CD4-positive, alpha-beta T cell treated with Interferon gamma for 1 hour (primary cell): ENCODE measurements around the gene CFAP77.

Source experiments
- DNase-seq: peaks from one replicate; pipeline ENCODE4 v3.0.0-alpha.2; 2020

CFAP77 gene

DNA sequence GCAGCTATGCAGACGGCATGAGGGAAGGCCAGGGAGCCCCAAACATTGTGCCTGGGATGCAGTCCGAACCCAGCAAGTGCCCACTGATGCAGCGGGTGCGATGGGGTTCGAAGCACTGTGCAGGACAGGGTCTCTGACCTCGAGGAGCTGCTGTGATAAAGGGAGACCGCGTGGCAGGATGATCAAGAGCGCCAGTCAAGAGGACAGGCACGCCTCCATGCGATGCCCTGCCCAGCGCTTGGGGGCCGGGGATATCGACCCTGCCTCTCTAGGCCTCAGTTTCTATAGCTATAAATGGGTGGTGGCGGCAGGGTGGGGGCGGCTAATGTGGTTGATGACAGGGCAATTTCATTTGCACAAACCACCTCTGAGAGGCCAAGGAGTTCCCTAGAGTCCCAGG is 87.7 kb downstream of the CFAP77 start:
- DNase-seq = no peak

DNA sequence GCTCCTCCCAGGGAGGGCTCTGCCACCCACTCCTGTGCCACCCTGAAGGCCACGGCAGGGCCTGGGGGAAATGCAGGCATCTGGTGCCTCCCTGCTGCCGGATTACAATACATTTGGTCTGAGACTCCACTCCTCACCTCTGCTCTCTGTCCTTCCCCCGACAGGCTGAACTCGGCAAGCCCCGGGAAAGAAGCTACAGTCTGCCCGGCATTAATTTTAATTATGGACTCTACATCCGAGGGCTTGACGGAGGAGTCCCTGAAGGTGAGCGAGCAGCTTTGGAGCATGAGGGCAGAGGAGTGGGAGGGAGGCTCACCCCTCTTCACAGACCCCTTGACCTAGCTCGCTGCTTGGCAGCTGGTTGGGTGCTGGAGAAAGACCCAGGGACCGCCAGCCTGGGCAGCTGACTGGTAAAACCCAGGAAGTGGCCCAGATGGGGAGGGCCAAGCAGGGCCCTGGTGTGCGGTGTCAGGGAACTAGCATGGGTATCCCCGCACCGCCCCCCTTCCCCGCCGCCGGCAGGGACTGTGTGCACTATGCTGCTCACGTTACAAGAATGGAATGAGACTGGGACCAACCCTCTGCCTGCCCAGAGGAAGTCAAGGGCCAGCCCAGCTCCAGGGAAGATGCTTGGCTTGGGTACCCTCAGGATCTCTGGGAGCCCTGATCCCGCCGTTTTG is 88.7 kb downstream of the CFAP77 start:
- no peak for DNase-seq

DNA sequence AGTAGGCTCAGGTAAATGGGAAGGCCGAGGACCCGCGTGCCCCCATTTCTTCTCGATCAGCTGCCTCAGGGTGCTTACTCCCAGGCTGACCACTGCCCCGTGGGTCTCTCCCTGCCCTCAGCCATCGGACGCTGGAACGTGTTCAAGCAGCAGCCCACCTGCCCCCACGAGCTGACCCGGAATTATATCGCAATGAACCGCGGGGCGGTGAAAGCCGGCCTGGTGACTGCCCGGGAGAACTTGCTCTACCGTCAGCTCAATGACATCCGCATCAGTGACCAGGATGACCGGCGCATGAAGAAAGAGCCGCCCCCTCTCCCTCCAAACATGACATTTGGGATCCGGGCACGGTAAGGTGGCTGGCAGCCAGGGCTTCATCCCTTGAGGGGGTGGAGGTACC is 89.2 kb downstream of the CFAP77 start:
- DNase-seq = no peak

DNA sequence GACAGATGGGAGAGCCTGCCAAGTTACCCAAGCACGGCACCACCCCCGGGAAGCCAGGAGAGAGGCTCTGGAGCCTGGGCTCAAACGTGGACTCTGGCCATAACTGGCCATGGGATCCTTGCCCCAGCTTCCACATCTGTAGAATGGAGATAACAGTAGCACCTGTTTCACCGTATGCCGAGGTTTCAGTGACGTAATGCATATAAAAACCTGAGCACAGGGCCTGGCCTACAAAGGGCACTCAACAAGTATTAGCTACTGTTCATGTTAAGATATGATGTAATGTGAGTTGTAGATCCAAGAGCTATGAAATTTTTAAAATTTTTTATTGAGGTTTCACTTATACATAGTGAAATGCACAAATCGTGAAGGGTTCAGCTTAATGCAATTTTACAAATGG is 90.2 kb downstream of the CFAP77 start:
- DNase-seq = no peak

DNA sequence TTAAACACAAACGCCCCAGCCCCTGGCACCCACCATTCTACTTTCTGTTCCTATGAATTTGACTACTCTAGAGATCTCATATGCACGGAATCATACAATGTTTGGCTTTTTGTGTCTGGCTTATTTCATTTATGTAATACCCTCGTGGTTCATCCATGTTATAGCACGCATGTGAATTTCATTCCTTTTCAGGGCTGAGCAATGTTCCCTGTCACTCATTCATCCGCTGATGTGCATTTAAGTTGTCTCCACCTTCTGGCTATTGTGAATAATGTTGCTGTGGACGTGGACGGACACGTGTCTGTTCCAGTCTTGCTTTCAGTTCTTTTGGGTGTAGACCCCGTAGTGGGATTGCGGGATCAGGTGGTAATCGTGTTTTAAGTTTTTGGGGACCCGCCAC is 92.5 kb downstream of the CFAP77 start:
- DNase-seq = no peak

DNA sequence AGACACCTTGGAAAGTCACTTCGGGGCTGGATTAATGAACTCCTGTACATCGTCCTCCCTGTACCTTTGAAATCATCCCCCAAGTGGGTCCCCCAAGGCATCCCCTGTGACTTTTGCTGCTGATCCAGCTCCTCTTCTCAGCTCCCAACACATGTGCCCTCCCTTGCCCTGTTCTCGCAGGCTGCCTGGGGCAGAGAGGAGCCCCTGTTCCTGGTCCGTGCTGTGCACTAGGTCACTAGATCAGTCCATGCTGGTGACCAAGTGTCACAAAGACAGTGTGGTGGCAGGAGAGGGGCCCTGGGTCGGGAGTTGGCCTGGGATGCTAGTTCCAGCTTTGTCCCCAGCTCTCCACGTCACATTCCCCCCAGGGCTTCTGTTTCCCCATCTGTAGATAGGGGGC is 93.1 kb downstream of the CFAP77 start:
- no peak for DNase-seq

DNA sequence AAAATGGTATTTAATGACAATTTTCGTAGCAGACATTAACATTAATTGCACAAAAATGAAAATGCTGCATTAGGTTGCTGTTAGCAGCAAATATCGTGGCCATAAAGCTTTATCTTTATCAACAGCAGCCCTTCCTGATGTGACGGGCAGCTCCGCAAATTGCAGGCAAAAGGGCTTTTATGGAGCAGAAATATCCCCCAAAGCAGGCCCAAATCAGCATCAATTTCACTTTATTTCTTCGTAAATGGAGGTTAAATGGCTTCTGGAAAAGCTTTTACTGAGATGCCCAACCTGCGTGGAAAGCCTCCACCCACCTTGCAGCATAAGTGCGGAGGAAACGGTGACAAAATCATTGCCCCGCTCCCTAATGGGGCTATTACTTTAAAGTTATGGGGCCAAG is 94.5 kb downstream of the CFAP77 start:
- DNase-seq = no peak

DNA sequence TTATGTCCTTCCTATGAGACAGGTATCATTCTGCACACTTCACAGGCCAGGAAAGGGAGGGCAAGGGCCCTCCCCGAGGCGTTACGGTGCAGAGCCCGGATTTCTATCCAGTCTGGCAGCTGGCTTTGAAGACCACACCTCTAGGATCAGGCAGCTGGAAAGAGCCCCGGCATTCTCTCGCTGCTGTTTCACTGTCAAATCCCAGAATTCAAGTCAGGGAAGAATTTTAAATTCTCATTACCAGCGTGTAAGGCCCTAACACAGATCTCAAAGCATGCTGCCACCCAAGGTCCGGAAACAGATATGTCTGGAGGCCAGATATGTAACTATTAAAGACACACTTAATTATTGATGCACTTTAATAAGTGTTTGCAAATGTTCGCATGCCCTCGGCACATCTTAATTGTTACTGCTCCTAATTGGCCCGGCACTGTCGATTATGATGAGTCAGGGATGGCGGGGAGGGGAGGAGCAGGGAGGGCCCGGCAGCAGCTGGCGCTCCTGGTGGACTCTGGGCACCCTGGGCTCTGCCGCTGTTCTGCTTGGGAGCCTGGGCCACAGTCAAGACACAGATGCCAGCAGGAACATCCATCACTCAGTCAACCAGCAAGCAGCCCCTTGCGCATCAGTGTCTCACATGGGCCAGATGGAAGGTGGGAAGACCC is 96.1 kb downstream of the CFAP77 start:
- no peak for DNase-seq

DNA sequence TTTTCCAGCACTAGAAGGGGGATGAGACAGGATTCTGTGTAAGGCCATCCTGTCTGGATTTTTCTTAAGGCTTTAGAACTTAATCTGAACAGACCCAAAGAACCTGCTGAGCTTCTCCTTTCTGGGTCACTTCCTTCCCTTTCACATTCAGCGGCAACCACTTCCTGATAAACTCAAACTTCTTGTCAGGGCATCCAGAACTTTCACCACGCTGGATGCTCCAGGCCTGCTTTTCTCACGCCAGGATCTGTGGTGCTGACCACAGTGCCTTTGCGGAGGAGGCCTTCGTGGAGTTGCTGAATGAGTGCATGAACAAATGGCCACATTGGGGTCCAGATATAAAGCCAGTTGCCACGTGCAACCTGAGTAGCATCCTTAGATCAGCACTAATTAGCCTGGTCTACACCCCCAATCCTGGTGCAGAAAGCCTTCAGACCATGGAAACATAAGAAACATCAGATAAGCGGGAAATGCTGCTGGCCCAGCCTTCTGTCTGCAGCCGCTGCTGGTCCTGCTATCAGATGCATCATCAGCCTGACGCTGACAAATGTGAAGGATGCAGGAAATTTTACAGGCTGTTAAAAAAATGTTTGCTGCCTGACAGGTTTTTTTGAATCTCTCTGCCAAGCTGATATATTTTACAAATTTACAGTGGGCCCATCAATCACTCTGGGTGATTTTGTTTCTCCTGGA is 97.1 kb downstream of the CFAP77 start:
- DNase-seq = no peak

DNA sequence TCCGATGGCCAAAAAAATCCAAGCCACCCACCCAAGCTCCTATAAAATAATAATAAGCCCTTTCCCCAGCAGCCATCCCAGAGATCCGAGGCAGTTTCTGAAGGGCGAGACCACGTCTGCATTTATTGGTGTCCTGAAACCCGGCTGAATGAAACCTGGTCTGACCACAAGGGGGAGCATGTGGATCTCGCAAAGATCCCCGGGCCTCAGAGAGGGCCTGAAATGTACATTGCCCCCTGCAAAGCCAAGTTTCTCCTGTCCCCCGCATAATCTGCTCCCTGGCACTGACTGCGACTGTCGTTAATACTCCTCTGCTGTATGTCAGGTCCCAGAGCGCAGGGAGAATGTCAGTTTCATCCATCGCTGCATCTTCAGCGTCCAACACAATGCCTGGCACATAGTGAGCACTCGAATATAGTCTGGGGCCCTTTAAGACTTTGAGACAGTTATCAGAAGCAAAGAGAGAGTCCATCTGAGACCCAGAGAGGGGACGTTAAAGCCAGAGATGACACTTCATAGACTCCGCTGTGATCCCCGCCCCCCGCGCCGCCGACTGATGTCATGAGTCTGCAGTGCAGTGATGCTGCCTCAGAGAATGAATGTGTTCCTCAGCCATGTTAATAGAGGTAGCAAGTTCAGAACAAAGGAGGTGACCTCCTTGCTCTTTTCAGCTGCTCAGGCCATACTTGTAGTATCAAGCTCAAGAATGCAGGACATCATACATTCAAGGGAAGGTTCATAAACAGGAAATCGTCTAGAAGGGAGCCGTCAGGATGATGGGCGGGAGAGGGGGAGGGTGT is 97.9 kb downstream of the CFAP77 start:
- peak; percentile 48 for DNase-seq

DNA sequence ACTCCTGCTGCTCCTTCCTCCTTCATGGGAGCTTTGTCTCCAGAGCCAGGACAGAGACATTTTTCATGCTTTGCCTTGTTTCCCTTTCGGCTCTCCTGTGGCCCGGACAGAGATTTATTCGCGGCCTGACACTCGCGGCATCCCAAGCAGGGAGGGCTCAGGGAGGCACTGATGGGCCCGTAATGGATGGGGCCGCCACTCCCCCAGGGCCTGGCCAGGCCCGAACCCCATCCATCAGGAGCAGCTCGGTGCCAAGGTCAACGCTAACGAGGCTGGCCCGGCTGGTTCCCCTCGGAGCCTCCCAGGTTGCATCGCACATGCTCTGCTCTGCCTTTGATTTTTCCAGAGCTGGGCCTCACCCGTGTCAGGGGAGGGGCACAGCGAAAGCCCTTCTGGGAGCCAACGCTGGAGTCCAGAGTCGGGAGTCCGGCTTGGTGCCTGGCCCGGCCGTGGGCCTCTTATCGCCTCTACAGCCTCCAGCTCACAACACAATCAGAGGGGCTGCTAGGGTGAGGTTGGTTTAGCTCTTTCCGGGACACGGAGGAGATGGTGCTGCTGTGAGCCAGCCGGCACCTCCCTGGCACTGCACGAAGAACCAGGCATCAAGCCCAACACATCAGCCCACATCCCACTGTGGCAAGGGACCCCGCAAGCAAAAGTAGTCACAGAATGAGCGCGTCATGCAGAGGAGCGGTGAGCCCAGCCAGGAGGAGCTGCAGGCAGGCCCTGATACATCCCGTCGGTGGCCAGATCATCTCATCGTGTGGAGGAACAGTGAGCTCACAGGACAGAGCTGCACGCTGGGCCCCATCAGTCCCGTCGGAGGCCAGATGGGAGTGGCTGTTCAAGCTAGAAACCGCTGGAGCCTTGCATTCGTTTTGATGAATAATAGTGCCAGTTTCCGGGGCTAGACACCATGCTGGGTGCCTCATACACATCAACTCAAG is 100.2 kb downstream of the CFAP77 start:
- no peak for DNase-seq

DNA sequence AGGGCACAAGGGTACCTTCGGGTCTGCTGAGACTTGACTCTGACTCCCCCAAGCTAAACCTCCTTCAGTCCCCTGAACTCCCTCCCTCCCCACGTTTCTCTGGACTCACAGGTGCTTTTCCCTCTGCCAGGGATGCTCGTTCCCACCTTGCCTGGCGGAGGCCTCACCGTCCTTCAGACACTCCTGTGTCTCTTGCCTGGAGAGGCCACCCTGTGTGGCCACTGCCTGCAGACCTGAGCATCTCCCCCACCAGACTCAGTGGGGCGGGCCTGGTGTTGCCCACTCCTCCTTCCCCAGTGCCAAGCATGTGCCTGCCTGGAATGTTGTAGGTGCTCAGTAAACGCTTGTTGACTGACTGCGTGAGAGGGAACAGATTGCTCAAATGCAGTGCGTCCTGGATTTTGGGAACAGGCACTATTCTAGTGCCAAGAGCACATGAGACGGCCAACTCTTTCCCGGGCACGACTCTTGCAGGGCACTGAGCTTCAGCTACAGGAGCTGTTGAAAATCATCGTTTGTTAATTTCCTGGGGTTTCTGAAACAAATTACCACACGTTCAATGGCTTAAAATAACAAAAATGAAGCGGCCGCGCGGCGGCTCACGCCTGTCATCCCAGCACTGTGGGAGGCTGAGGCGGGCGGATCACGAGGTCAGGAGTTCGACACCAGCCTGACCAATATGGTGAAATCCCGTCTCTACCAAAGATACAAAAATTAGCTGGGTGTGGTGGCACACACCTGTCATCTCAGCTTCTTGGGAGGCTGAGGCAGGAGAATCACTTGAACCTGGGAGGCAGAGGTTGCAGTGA is 101.4 kb downstream of the CFAP77 start:
- no peak for DNase-seq

DNA sequence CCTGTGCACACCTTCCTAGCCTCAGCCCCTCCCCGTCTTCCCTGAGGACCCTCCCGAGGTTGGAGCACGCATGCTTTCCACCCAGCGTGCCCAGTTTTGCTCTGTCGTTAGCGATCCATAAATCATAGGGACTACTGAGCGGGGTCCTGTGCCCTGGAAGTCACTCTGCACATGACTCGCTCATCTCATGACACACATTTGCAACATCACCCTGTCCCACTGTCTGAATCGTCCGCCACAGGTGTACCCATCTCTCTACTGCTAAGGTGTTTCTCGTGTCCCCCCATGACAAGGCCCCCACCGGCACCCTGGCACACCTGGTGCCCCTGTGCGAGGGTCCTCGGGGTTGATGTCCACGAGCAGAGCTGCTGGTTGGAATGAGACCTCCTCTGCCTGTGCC is 103.4 kb downstream of the CFAP77 start:
- no peak for DNase-seq

DNA sequence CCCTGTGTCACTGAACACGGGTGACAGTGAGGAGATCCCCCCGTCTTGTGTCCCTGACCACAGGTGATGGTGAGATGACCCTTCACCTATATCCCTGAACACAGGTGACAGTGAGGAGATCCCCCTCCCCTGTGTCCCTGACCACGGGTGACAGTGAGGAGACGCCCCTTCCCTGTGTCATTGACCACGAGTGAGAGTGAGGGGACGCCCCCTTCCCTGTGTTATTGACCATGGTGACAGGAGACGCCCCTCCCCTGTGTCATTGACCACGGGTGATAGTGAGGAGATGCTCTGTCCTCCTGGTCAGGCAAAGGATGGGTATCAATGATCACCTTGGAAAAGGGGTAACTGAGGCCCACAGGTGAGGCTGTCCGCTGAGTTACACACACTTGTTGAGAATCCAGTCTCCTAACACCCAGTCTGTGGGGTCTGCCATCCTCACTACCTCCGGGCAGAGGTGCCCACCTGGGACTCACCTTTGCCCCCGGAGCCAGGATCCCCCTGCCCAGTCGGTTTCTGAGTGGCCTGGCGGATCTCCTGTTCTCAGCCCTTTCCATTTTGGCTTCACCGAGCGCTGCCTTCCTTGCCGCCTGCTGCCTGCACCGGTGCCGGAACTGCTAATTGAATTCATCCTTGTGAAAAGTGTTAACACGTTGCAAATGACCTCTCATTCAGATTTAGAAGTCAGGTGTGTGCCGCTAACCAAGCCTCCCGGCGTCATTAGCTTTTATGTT is 104.2 kb downstream of the CFAP77 start:
- no peak for DNase-seq

DNA sequence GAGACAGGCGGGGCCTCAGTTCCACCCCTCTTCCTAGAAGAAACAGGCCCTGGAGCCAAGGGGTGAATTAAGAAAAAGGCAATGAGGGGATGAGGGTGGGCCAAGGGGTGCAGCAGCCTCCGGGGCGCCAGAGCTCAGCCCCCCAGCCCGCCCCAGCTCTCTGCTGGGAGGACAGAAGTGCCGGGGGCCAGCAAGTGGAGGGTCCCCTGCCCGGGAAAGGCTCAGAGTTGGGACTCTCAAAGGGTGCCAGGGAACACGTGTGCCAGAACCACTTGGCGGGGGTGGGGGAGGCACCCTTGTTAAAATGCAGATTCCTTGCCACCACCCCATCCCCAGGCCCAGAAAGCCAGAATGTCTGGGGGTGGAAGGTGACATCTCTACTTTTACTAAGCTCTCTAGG is 104.8 kb downstream of the CFAP77 start:
- DNase-seq = no peak

DNA sequence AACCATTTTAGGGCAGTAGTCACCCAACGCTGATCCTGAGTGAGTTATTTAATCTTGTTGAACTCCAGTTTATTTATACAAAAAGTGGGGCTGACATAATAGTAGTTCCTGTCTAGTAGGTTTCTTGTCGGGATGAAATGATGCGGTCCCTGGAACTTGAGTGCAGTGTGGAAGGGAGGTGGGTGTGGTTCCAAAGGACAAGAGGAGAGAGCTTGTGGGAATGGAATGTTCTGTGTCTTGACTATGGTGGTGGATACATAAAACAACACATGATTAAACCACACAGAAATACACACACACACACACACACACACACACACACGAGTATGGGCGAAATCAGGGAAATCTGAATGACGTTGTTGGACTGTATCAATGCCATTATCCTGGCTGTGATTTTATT is 106.3 kb downstream of the CFAP77 start:
- no peak for DNase-seq

DNA sequence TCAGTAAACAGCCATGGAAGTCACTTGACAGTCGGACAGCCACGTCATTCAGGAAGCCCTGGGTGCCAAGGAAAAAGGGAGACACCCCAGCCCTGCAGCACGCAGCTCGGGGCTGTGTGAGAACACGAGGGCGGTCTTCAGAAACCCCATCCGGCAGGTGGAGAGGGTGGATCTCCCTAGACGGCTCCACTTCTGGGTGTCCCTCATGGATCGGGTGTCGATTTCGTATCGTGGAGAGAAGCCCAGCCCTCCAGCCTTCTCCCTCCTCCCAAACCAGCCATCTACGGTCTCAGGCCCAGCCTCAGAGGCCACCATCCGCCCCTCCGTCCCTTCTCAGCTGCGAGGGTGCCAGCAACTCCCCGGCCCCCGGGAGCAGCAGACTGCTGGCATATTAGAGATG is 106.9 kb downstream of the CFAP77 start:
- DNase-seq = no peak

DNA sequence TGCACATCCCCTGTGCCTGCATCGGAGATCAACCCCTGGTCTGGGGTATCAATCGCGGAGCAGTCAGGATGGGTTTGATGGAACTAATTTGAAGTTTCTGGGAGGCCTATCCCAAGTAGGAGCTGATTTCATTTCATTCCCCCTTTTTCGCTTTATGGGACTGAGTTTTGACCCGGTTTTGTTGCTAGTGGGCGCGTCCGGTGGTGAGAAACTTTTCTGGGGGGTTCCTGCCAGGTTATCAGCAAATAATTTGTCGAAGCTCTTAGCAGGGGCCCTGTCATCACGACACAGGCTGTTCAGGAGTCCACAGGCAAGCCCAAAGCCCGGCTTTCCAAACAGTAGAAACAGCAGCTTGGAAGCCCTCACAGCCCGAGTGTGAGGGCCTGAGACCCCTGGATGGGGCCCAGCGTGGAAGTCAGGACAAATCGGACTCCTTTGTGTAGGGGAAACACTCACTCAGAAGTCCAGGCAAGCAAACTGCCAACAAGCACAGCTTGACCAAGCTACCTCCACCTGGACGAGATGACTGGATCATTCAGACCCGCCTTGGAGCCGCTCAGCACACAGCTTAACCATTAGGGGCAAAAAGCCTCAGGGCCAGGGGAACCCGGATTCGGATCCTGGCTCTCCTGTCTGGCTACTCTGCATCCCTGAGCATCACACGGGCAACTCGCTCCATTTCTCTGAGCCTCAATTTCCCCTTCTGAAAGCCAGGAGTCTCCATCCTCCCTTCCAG is 108.0 kb downstream of the CFAP77 start:
- DNase-seq = no peak

DNA sequence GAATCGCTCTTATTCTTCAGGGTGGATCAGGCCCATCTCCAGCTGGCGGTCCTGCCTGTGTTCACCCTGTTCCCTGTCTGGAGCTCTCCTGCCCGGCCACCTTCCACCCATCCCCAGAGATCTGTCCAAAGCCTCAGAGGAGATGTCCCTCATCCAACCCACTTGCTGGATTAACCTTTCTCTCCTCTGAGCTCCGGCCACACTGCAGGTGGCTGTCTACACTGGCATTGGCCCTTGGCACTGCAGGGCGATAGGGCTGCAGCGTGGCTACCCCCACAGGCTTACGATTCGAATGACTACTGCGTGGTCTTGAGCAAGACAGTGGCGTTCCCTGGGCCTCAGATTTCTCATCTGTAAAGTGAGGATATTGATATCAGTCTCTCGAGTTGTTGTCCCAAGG is 108.6 kb downstream of the CFAP77 start:
- no peak for DNase-seq

DNA sequence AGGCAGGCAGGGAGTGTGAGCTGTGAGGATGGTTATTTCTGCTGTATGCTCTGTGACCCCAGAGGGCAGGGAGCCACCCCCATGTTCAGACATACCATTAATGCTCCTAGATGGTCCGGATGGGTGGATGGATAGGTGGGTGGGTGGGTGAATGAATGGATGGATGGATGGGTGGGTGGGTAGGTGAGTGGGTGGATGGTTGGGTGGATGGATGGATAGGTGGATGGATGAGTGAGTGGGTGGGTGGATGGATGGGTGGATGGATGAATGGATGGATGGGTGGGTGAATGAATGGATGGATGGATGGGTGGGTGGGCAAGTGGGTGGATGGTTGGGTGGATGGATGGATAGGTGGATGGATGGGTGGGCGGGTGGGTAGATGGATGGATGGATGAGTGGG is 109.0 kb downstream of the CFAP77 start:
- DNase-seq = no peak
